Measurements from ENCODE around the gene ULK3.
"Not testable (repeated sequence)": the region's sequence is repeated elsewhere in the genome, so short reads cannot be mapped to it uniquely, and the experiment has no call there.

ULK3 gene

GRCh38 chr15:74842581-74843444 lies at the start of gene ULK3:
Gene ULK3 (minus strand): TSS chr15:74843156. CDS start chr15:74843105, 51 bp downstream.
- Mint-ChIP-seq H3K4me1 (ENCODE audit: low read depth) (peaks cover 47% of the 10 kb centered on the region), H3K36me3 (ENCODE audit: low read depth) (peaks cover 51% of the 10 kb centered on the region), H3K27me3 (ENCODE audit: low read depth) (no peaks in the 10 kb centered on the region), H3K4me3 (peak within 1 kb of the TSS; percentile 91), H3K27ac (peak within 1 kb of the TSS; percentile 97), H3K9me3 (no peaks in the 10 kb centered on the region)
- peak; percentile 93 for DNase-seq (ENCODE audit: low spot score)

- Mint-ChIP-seq H3K9me3 (no peaks in the 10 kb centered on the region), H3K27me3 (ENCODE audit: low read depth) (no peaks in the 10 kb centered on the region), H3K27ac (peak overlapping the region; percentile 97), H3K36me3 (ENCODE audit: low read depth) (peaks cover 37% of the 10 kb centered on the region), H3K4me1 (ENCODE audit: low read depth) (peaks cover 40% of the 10 kb centered on the region), H3K4me3 (no peak overlapping the region)
- DNase-seq (ENCODE audit: low spot score): no peak
Observed at GRCh38 chr15:74892313-74892712, 49.4 kb upstream of the ULK3 start.

GRCh38 chr15:74891469-74891868 lies 48.5 kb upstream of the ULK3 start:
- DNase-seq (ENCODE audit: low spot score): no peak
- Mint-ChIP-seq H3K4me1 (ENCODE audit: low read depth) (peaks cover 40% of the 10 kb centered on the region), H3K9me3 (no peaks in the 10 kb centered on the region), H3K4me3 (peak overlapping the region; percentile 89), H3K36me3 (ENCODE audit: low read depth) (peaks cover 33% of the 10 kb centered on the region), H3K27ac (no peak overlapping the region), H3K27me3 (ENCODE audit: low read depth) (no peaks in the 10 kb centered on the region)

GRCh38 chr15:74890665-74890960 lies 47.7 kb upstream of the ULK3 start:
- Mint-ChIP-seq H3K36me3 (ENCODE audit: low read depth) (peaks cover 29% of the 10 kb centered on the region), H3K9me3 (no peaks in the 10 kb centered on the region), H3K27me3 (ENCODE audit: low read depth) (no peaks in the 10 kb centered on the region), H3K4me3 (peak overlapping the region; percentile 89), H3K4me1 (ENCODE audit: low read depth) (peaks cover 40% of the 10 kb centered on the region), H3K27ac (peak overlapping the region; percentile 83)
- DNase-seq (ENCODE audit: low spot score): no peak

- Mint-ChIP-seq H3K4me3 (peak within 1 kb of the TSS; percentile 89), H3K27me3 (ENCODE audit: low read depth) (no peaks in the 10 kb centered on the region), H3K9me3 (no peaks in the 10 kb centered on the region), H3K27ac (peak within 1 kb of the TSS; percentile 83), H3K4me1 (ENCODE audit: low read depth) (peaks cover 40% of the 10 kb centered on the region), H3K36me3 (ENCODE audit: low read depth) (peaks cover 26% of the 10 kb centered on the region)
- DNase-seq (ENCODE audit: low spot score): peak; percentile 90
Observed at GRCh38 chr15:74889883-74890664, 47.1 kb upstream of the ULK3 start, which contains the start of gene MPI. Gene MPI (plus strand): TSS chr15:74890042. CDS start chr15:74890074, 32 bp downstream.

GRCh38 chr15:74889390-74889882 lies 46.5 kb upstream of the ULK3 start:
- Mint-ChIP-seq H3K4me3 (peak overlapping the region; percentile 89), H3K27ac (peak overlapping the region; percentile 83), H3K4me1 (ENCODE audit: low read depth) (peaks cover 40% of the 10 kb centered on the region), H3K36me3 (ENCODE audit: low read depth) (peaks cover 26% of the 10 kb centered on the region), H3K9me3 (no peaks in the 10 kb centered on the region), H3K27me3 (ENCODE audit: low read depth) (no peaks in the 10 kb centered on the region)
- DNase-seq (ENCODE audit: low spot score): no peak

GRCh38 chr15:74888716-74889115 lies 45.8 kb upstream of the ULK3 start:
- Mint-ChIP-seq H3K36me3 (ENCODE audit: low read depth) (peaks cover 24% of the 10 kb centered on the region), H3K9me3 (no peaks in the 10 kb centered on the region), H3K27me3 (ENCODE audit: low read depth) (no peaks in the 10 kb centered on the region), H3K27ac (no peak overlapping the region), H3K4me1 (ENCODE audit: low read depth) (peaks cover 44% of the 10 kb centered on the region), H3K4me3 (peak overlapping the region; percentile 89)
- no peak for DNase-seq (ENCODE audit: low spot score)

GRCh38 chr15:74887537-74888193 lies 44.7 kb upstream of the ULK3 start:
- not testable (repeated sequence) for H3K4me3 Mint-ChIP-seq; H3K27ac Mint-ChIP-seq; DNase-seq (ENCODE audit: low spot score); H3K9me3 Mint-ChIP-seq; H3K27me3 Mint-ChIP-seq (ENCODE audit: low read depth)
- peaks cover 14% of the 10 kb centered on the region for H3K36me3 Mint-ChIP-seq (ENCODE audit: low read depth)
- H3K4me1 Mint-ChIP-seq (ENCODE audit: low read depth): peaks cover 33% of the 10 kb centered on the region

- DNase-seq (ENCODE audit: low spot score): no peak
- Mint-ChIP-seq H3K27ac (no peak overlapping the region), H3K4me1 (ENCODE audit: low read depth) (peaks cover 20% of the 10 kb centered on the region), H3K4me3 (no peak overlapping the region), H3K9me3 (peaks cover 5% of the 10 kb centered on the region), H3K36me3 (ENCODE audit: low read depth) (peaks cover 2% of the 10 kb centered on the region), H3K27me3 (ENCODE audit: low read depth) (no peaks in the 10 kb centered on the region)
Observed at GRCh38 chr15:74885461-74885860, 42.5 kb upstream of the ULK3 start.

GRCh38 chr15:74884428-74885223 lies 41.7 kb upstream of the ULK3 start:
- Mint-ChIP-seq H3K27ac (no peak overlapping the region), H3K9me3 (peaks cover 5% of the 10 kb centered on the region), H3K27me3 (ENCODE audit: low read depth) (no peaks in the 10 kb centered on the region), H3K4me1 (ENCODE audit: low read depth) (peaks cover 17% of the 10 kb centered on the region), H3K4me3 (no peak overlapping the region), H3K36me3 (ENCODE audit: low read depth) (no peaks in the 10 kb centered on the region)
- no peak for DNase-seq (ENCODE audit: low spot score)

- Mint-ChIP-seq H3K4me1 (ENCODE audit: low read depth) (peaks cover 5% of the 10 kb centered on the region), H3K9me3 (peaks cover 5% of the 10 kb centered on the region), H3K27ac (no peak overlapping the region), H3K36me3 (ENCODE audit: low read depth) (no peaks in the 10 kb centered on the region), H3K27me3 (ENCODE audit: low read depth) (no peaks in the 10 kb centered on the region), H3K4me3 (no peak overlapping the region)
- DNase-seq (ENCODE audit: low spot score): no peak
Observed at GRCh38 chr15:74882528-74882927, 39.6 kb upstream of the ULK3 start.

GRCh38 chr15:74878273-74878672 lies 35.3 kb upstream of the ULK3 start:
- Mint-ChIP-seq H3K36me3 (ENCODE audit: low read depth) (no peaks in the 10 kb centered on the region), H3K27ac (no peak overlapping the region), H3K4me3 (no peak overlapping the region), H3K9me3 (peaks cover 5% of the 10 kb centered on the region), H3K4me1 (ENCODE audit: low read depth) (peaks cover 11% of the 10 kb centered on the region), H3K27me3 (ENCODE audit: low read depth) (peaks cover 3% of the 10 kb centered on the region)
- no peak for DNase-seq (ENCODE audit: low spot score)

GRCh38 chr15:74873756-74874424 lies 30.9 kb upstream of the ULK3 start:
- H3K9me3 Mint-ChIP-seq: no peaks in the 10 kb centered on the region
- H3K27ac Mint-ChIP-seq: peak overlapping the region; percentile 92

More at GRCh38 chr15:74873756-74874424, 30.9 kb upstream of the ULK3 start:
- Mint-ChIP-seq H3K4me3 (peak overlapping the region; percentile 99), H3K36me3 (ENCODE audit: low read depth) (peaks cover 28% of the 10 kb centered on the region), H3K4me1 (ENCODE audit: low read depth) (peaks cover 38% of the 10 kb centered on the region), H3K27me3 (ENCODE audit: low read depth) (peaks cover 3% of the 10 kb centered on the region)
- no peak for DNase-seq (ENCODE audit: low spot score)

All from T-helper 2 cell treated with Interferon-gamma antibody and Interleukin-4, amounts not matched to agents 5 μg/mL and 100 μg/mL, for 36 hours (primary cell).